Ascending aorta (tissue), 2 donors: ENCODE data around the gene DDAH1. TPM values are rescaled to one million over a fixed set of nuclear protein-coding genes. Genes with fewer than 3 reads are reported as not detected.

Experiments
- DNase-seq, 2 donors: peaks; one replicate each; pipeline ENCODE4 v3.0.0-alpha.2; 2019; ENCODE audit warnings: low spot score in 2 of 2
- H3K27ac ChIP-seq, 2 donors: fragments of 200-600 bp; sonication (generic); one replicate each; pipeline ENCODE4 v1.5.1; 2016 to 2017; ENCODE audit warnings: mild to moderate bottlenecking in 1 of 2
- H3K27me3 ChIP-seq: fragments of 200-600 bp; sonication (generic); one replicate; pipeline ENCODE4 v1.5.1; 2017
- H3K36me3 ChIP-seq, 2 donors: fragments of 200-600 bp; sonication (generic); one replicate each; pipeline ENCODE4 v1.5.1; 2016
- H3K4me1 ChIP-seq, 2 donors: fragments of 200-600 bp; sonication (generic); one replicate each; pipeline ENCODE4 v1.5.1; 2016 to 2017; ENCODE audit warnings: mild to moderate bottlenecking in 1 of 2
- H3K4me3 ChIP-seq, 2 donors: fragments of 200-600 bp; sonication (generic); one replicate each; pipeline ENCODE4 v1.5.1; 2016 to 2017; ENCODE audit warnings: mild to moderate bottlenecking in 1 of 2
- H3K9me3 ChIP-seq, 2 donors: fragments of 200-600 bp; sonication (generic); one replicate each; pipeline ENCODE4 v1.5.1; 2016
- CTCF ChIP-seq, 3 experiments: fragments of 200-600 bp in 2 of 3; fragments of 450-650 bp in 1 of 3; sonication (generic) in 2 of 3; IDR thresholded peaks; one replicate each; pipeline ENCODE4 v1.5.1; 2016 to 2019; ENCODE audit warnings: antibody characterized with exemption in 3 of 3, mild to moderate bottlenecking in 1 of 3, moderate library complexity in 1 of 3
- intact Hi-C: fragments of 100-400 bp; cut with DNase I; formaldehyde crosslinking; loops from one replicate; pipeline ENCODE4 v1.15.1; 2023
- total RNA-seq: library from RNA; depleted of rRNA; stranded (reverse); fragments of >200 nt; gene quantifications from one replicate; pipeline ENCODE4 v1.1.0, GENCODE V29; 2016

The DDAH1 gene
- total RNA-seq, 1 donor from 2014 or later = 8.5 TPM

DNA sequence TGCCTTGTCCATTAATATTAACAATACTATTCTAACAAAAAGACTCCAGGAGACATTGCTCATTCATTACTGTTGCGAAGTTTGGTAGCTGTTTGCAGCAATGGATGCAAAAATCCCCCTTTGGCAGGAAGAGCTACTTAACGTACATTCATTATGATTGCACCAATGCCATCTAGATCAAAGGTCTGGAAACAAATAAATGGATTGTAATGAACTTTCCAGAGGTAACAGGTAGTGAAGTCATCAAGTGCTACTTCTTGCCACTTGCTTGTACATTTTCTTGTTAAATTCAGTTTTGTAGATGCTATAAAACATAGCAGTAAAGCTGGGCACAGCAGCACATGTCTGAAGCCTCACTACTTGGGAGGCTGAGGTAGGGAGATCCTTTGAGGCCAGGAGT is 93.9 kb downstream of the DDAH1 start:
- intact Hi-C loops = no loop called here

GRCh38 chr1:85368073-85368770 is 96.7 kb downstream of the DDAH1 start:
- Histone ChIP-seq H3K36me3 (no peaks in the 10 kb centered on the region), H3K4me1 (peaks cover 0 to 14% of the 10 kb centered on the region in 2 donors), H3K27me3 (no peaks in the 10 kb centered on the region), H3K9me3 (no peaks in the 10 kb centered on the region), H3K4me3 (no peak overlapping the region), H3K27ac (peak overlapping the region in 1 of 2 donors; percentile 46)
- DNase-seq = no peak
- intact Hi-C loops = no loop called here
- TF ChIP-seq CTCF (IDR thresholded peaks at IDR 0.05) = no peak

More for the DNA sequence above, 93.9 kb downstream of the DDAH1 start:
- TF ChIP-seq CTCF (IDR thresholded peaks at IDR 0.05) = no peak
- no peak overlapping the region for H3K27ac ChIP-seq
- DNase-seq = no peak
- no peaks in the 10 kb centered on the region for H3K36me3 ChIP-seq
- peaks cover 0 to 16% of the 10 kb centered on the region in 2 donors for H3K4me1 ChIP-seq
- H3K4me3 ChIP-seq = no peak overlapping the region
- H3K27me3 ChIP-seq = no peaks in the 10 kb centered on the region
- H3K9me3 ChIP-seq = no peaks in the 10 kb centered on the region

GRCh38 chr1:85366391-85367170 is 98.4 kb downstream of the DDAH1 start:
- no peaks in the 10 kb centered on the region for H3K36me3 ChIP-seq
- H3K27ac ChIP-seq = peak overlapping the region in 1 of 2 donors; percentile 23
- H3K27me3 ChIP-seq = no peaks in the 10 kb centered on the region
- no peaks in the 10 kb centered on the region for H3K9me3 ChIP-seq
- TF ChIP-seq CTCF (IDR thresholded peaks at IDR 0.05) = no peak
- no peak for DNase-seq
- intact Hi-C loops = no loop called here
- peaks cover 0 to 17% of the 10 kb centered on the region in 2 donors for H3K4me1 ChIP-seq
- H3K4me3 ChIP-seq = no peak overlapping the region

DNA sequence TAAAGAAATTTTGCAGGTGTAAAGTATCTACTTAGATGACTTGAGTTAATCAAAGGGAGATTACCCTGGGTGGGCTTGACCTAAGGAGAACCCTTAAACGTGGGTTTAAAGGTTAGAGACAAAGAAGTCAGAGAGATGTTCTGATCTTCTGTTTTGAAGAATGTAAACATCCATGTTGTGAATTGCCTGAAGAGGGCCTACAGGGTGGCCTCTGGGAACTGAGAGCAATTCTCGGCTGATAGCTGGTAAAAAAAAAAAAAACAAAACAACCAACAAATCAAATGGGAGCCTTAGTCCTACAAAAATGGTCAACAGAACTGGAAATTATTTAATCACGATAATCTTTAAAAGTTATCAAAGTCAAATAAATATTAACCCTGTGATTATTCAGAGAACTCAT is 99.1 kb downstream of the DDAH1 start:
- no peak for DNase-seq
- H3K27ac ChIP-seq = peak overlapping the region; percentile 19 to 23
- H3K4me3 ChIP-seq = no peak overlapping the region
- intact Hi-C loops = no loop called here
- no peaks in the 10 kb centered on the region for H3K9me3 ChIP-seq
- no peak for TF ChIP-seq CTCF (IDR thresholded peaks at IDR 0.05)
- no peaks in the 10 kb centered on the region for H3K27me3 ChIP-seq
- no peaks in the 10 kb centered on the region for H3K36me3 ChIP-seq
- H3K4me1 ChIP-seq = peaks cover 0 to 17% of the 10 kb centered on the region in 2 donors

DNA sequence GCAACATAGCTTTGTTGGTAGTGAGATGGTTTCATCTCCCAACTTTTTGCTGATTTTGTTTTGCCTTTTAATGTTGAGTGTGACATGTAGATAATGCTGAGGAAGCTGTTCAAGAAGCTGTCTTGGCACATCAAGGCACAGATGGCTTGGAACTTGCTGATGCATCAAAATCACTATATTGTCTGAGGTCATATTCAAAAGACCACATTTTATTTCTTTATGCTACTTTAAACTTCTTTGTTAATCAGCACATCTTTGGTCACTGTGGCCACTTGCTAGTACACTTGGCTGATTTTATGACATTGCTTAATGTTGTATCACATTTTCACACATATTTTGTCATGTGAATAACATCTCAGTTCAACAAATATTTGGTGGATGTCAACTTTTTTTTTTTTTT is 101.4 kb downstream of the DDAH1 start:
- Histone ChIP-seq H3K27me3 (no peaks in the 10 kb centered on the region), H3K27ac (no peak overlapping the region), H3K4me3 (no peak overlapping the region), H3K9me3 (no peaks in the 10 kb centered on the region), H3K4me1 (peaks cover 0 to 18% of the 10 kb centered on the region in 2 donors), H3K36me3 (no peaks in the 10 kb centered on the region)
- intact Hi-C loops = loop anchor here (5.0 kb wide), 2 partner anchors 51 to 99 kb away; no protein-coding TSS in a partner anchor
- no peak for DNase-seq
- TF ChIP-seq CTCF (IDR thresholded peaks at IDR 0.05) = no peak
